Measurements from ENCODE around the gene CHCHD3. TPM values are rescaled to one million over a fixed set of nuclear protein-coding genes. Genes with fewer than 3 reads are reported as not detected.

The CHCHD3 gene
- total and polyA plus RNA-seq, 4 donors: 29.1 to 50.3 (median 36.0) TPM

DNA sequence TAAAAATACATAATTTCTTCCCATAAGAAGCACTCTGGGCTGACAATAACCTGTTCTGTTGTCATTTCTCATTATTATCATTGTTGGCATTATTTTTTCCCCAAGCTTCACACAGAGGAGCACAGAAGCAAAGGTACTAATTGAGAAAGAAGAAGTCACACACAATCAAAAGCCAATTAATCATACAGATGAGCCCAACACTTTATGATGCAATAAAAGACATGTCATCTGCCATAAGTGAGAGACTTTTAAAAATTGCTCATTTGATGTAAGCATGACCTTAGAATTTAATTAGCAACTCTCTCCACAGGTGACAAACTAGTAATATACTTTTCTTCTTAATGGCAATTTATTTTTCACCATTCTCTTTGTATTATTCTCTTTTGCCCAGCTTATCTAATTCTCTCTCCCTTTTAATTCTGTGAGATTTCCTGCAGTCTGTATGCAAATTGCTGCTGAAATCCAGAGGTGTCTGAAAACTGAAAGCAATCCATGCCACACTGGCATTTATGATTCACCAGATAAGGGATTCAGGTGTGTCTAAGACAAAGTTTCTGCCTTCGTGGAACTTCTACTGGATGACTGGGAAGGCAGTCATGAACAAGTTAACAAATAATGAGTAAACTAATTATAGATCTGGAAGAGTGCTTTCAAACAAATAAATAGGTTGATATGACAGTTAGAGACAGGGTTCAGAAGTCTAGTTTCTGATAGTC is 203.5 kb downstream of the CHCHD3 start:
- H3K9me3 ChIP-seq (ENCODE audit: control insufficient read depth, low read length): no peaks in the 10 kb centered on the region
- H3K4me1 ChIP-seq (ENCODE audit: control insufficient read depth in 1 of 2, insufficient read depth in 2 of 2, low read length in 2 of 2): no peaks in the 10 kb centered on the region
- ATAC-seq (ENCODE audit: low FRiP score): no peak
- 90 to 93% methylated on average over 1 of the region's 1 CpG for whole genome bisulfite sequencing, 2 donors
- intact Hi-C loops (cut with DNase I): no loop called here
- no peaks in the 10 kb centered on the region for H3K27me3 ChIP-seq (ENCODE audit: control insufficient read depth in 1 of 2, insufficient read depth in 2 of 2, low read length in 1 of 2)
- H3K27ac ChIP-seq (ENCODE audit: low read depth in 1 of 2, low read length in 2 of 2): no peak overlapping the region
- no peak overlapping the region for H3K4me3 ChIP-seq (ENCODE audit: low read length in 2 of 2)
- no peaks in the 10 kb centered on the region for H3K36me3 ChIP-seq (ENCODE audit: control insufficient read depth in 1 of 2, insufficient read depth in 2 of 2, low read length in 1 of 2)
- DNase-seq: no peak

- intact Hi-C loops (cut with DNase I): no loop called here
- 86 to 89% methylated on average over 2 of the region's 2 CpGs for WGBS, 2 donors
Measured at GRCh38 chr7:132877573-132877972, 204.3 kb downstream of the CHCHD3 start.

DNA sequence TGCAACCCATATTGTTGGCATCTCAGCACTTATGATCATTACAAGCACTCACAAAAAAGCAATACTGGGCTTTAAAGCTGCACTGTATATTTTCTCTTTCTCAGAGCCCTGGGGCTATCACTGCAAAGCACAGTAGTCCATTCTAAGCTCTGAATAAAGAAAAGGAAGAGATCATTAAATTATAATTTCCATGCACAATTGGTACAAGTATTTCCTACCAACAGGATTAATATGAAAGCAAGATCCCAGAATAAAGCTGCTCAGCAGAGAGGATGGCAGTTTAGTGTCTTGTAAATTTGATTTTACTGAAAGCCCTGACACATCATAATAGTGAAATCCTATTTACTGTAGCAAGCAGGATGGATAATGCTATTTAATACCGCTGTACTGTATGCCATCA is 205.3 kb downstream of the CHCHD3 start:
- Histone ChIP-seq H3K4me1 (ENCODE audit: control insufficient read depth in 1 of 2, insufficient read depth in 2 of 2, low read length in 2 of 2) (no peaks in the 10 kb centered on the region), H3K4me3 (ENCODE audit: low read length in 2 of 2) (no peak overlapping the region), H3K27ac (ENCODE audit: low read depth in 1 of 2, low read length in 2 of 2) (no peak overlapping the region), H3K27me3 (ENCODE audit: control insufficient read depth in 1 of 2, insufficient read depth in 2 of 2, low read length in 1 of 2) (no peaks in the 10 kb centered on the region), H3K9me3 (ENCODE audit: control insufficient read depth, low read length) (no peaks in the 10 kb centered on the region), H3K36me3 (ENCODE audit: control insufficient read depth in 1 of 2, insufficient read depth in 2 of 2, low read length in 1 of 2) (peaks cover 0 to 2% of the 10 kb centered on the region in 2 donors)
- WGBS, 2 donors: 90 to 94% methylated on average over 1 of the region's 1 CpG
- no peak for DNase-seq
- no peak for ATAC-seq (ENCODE audit: low FRiP score)
- intact Hi-C loops (cut with DNase I): no loop called here

More at GRCh38 chr7:132877573-132877972, 204.3 kb downstream of the CHCHD3 start:
- no peak overlapping the region for H3K4me3 ChIP-seq (ENCODE audit: low read length in 2 of 2)
- no peaks in the 10 kb centered on the region for H3K9me3 ChIP-seq (ENCODE audit: control insufficient read depth, low read length)
- DNase-seq (no peak), ATAC-seq (ENCODE audit: low FRiP score) (no peak)
- no peaks in the 10 kb centered on the region for H3K27me3 ChIP-seq (ENCODE audit: control insufficient read depth in 1 of 2, insufficient read depth in 2 of 2, low read length in 1 of 2)
- H3K4me1 ChIP-seq (ENCODE audit: control insufficient read depth in 1 of 2, insufficient read depth in 2 of 2, low read length in 2 of 2): no peaks in the 10 kb centered on the region
- H3K27ac ChIP-seq (ENCODE audit: low read depth in 1 of 2, low read length in 2 of 2): no peak overlapping the region
- H3K36me3 ChIP-seq (ENCODE audit: control insufficient read depth in 1 of 2, insufficient read depth in 2 of 2, low read length in 1 of 2): no peaks in the 10 kb centered on the region

- H3K4me1 ChIP-seq (ENCODE audit: control insufficient read depth in 1 of 2, insufficient read depth in 2 of 2, low read length in 2 of 2): no peaks in the 10 kb centered on the region
- no peak overlapping the region for H3K4me3 ChIP-seq (ENCODE audit: low read length in 2 of 2)
- no peak for ATAC-seq (ENCODE audit: low FRiP score)
- intact Hi-C loops (cut with DNase I): no loop called here
- no peaks in the 10 kb centered on the region for H3K9me3 ChIP-seq (ENCODE audit: control insufficient read depth, low read length)
- WGBS, 2 donors: 82 to 84% methylated on average over 5 of the region's 5 CpGs
- no peaks in the 10 kb centered on the region for H3K27me3 ChIP-seq (ENCODE audit: control insufficient read depth in 1 of 2, insufficient read depth in 2 of 2, low read length in 1 of 2)
- peaks cover 0 to 2% of the 10 kb centered on the region in 2 donors for H3K36me3 ChIP-seq (ENCODE audit: control insufficient read depth in 1 of 2, insufficient read depth in 2 of 2, low read length in 1 of 2)
- no peak overlapping the region for H3K27ac ChIP-seq (ENCODE audit: low read depth in 1 of 2, low read length in 2 of 2)
- no peak for DNase-seq
Measured at GRCh38 chr7:132872034-132872433, 209.9 kb downstream of the CHCHD3 start.

- no peak for ATAC-seq (ENCODE audit: low FRiP score)
- 83 to 88% methylated on average over 6 of the region's 6 CpGs for WGBS, 2 donors
- peaks cover 0 to 2% of the 10 kb centered on the region in 2 donors for H3K36me3 ChIP-seq (ENCODE audit: control insufficient read depth in 1 of 2, insufficient read depth in 2 of 2, low read length in 1 of 2)
- peaks cover 0 to 2% of the 10 kb centered on the region in 2 donors for H3K4me1 ChIP-seq (ENCODE audit: control insufficient read depth in 1 of 2, insufficient read depth in 2 of 2, low read length in 2 of 2)
- intact Hi-C loops (cut with DNase I): no loop called here
- DNase-seq: no peak
- no peaks in the 10 kb centered on the region for H3K9me3 ChIP-seq (ENCODE audit: control insufficient read depth, low read length)
- H3K27ac ChIP-seq (ENCODE audit: low read depth in 1 of 2, low read length in 2 of 2): no peak overlapping the region
- H3K27me3 ChIP-seq (ENCODE audit: control insufficient read depth in 1 of 2, insufficient read depth in 2 of 2, low read length in 1 of 2): no peaks in the 10 kb centered on the region
- H3K4me3 ChIP-seq (ENCODE audit: low read length in 2 of 2): no peak overlapping the region
Measured at GRCh38 chr7:132871419-132871818, 210.5 kb downstream of the CHCHD3 start.

- no peaks in the 10 kb centered on the region for H3K9me3 ChIP-seq (ENCODE audit: control insufficient read depth, low read length)
- H3K27me3 ChIP-seq (ENCODE audit: control insufficient read depth in 1 of 2, insufficient read depth in 2 of 2, low read length in 1 of 2): no peaks in the 10 kb centered on the region
- intact Hi-C loops (cut with DNase I): no loop called here
- H3K36me3 ChIP-seq (ENCODE audit: control insufficient read depth in 1 of 2, insufficient read depth in 2 of 2, low read length in 1 of 2): peaks cover 0 to 2% of the 10 kb centered on the region in 2 donors
- peaks cover 0 to 2% of the 10 kb centered on the region in 2 donors for H3K4me1 ChIP-seq (ENCODE audit: control insufficient read depth in 1 of 2, insufficient read depth in 2 of 2, low read length in 2 of 2)
- ATAC-seq (ENCODE audit: low FRiP score): no peak
- H3K27ac ChIP-seq (ENCODE audit: low read depth in 1 of 2, low read length in 2 of 2): no peak overlapping the region
- DNase-seq: no peak
- 95 to 97% methylated on average over 5 of the region's 5 CpGs for WGBS, 2 donors
- H3K4me3 ChIP-seq (ENCODE audit: low read length in 2 of 2): no peak overlapping the region
Measured at GRCh38 chr7:132869166-132869861, 212.6 kb downstream of the CHCHD3 start.

DNA sequence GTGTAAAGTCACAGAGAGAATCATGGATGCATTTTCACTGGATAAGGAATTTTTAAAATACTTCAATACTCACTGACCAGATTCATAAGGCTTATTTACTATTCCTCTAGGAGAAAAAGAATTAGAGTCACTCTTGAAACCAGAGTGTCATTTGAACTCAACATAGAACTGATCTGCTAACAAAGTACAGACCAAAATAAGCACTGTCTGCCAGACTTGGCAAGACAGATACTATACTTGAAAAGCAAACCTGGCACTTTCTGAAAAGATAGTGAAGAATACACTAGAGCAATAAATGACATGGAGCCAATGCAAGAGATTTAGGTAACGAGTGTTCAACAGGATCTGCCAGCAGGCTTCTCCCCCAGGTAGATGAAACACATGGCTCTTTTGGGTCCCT is 215.3 kb downstream of the CHCHD3 start:
- no peak overlapping the region for H3K4me3 ChIP-seq (ENCODE audit: low read length in 2 of 2)
- DNase-seq: no peak
- peaks cover 0 to 2% of the 10 kb centered on the region in 2 donors for H3K4me1 ChIP-seq (ENCODE audit: control insufficient read depth in 1 of 2, insufficient read depth in 2 of 2, low read length in 2 of 2)
- no peaks in the 10 kb centered on the region for H3K36me3 ChIP-seq (ENCODE audit: control insufficient read depth in 1 of 2, insufficient read depth in 2 of 2, low read length in 1 of 2)
- no peak overlapping the region for H3K27ac ChIP-seq (ENCODE audit: low read depth in 1 of 2, low read length in 2 of 2)
- H3K9me3 ChIP-seq (ENCODE audit: control insufficient read depth, low read length): no peaks in the 10 kb centered on the region
- no peak for ATAC-seq (ENCODE audit: low FRiP score)
- intact Hi-C loops (cut with DNase I): no loop called here
- 81 to 88% methylated on average over 1 of the region's 1 CpG for whole genome bisulfite sequencing, 2 donors
- H3K27me3 ChIP-seq (ENCODE audit: control insufficient read depth in 1 of 2, insufficient read depth in 2 of 2, low read length in 1 of 2): no peaks in the 10 kb centered on the region

DNA sequence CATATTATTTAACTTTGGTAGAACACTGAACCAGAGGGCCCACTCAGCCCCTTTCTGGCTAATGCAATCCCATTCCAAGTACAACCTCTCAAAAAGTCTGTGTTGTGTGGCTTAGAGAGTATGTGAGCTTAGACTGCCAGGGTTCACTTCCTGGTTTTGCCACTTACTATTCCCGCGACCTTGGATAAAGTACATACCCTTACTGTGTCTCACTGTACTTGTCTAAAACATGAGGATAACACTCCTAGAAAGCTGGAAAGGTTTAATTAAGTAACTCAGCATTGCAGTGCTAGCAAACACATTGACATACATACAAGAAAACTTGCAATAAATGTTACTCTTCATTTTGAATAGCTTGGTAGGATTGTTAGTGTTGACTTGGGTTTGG is 215.8 kb downstream of the CHCHD3 start:
- H3K9me3 ChIP-seq (ENCODE audit: control insufficient read depth, low read length): no peaks in the 10 kb centered on the region
- H3K27ac ChIP-seq (ENCODE audit: low read depth in 1 of 2, low read length in 2 of 2): no peak overlapping the region
- no peak for DNase-seq
- intact Hi-C loops (cut with DNase I): no loop called here
- H3K36me3 ChIP-seq (ENCODE audit: control insufficient read depth in 1 of 2, insufficient read depth in 2 of 2, low read length in 1 of 2): no peaks in the 10 kb centered on the region
- H3K4me1 ChIP-seq (ENCODE audit: control insufficient read depth in 1 of 2, insufficient read depth in 2 of 2, low read length in 2 of 2): peaks cover 0 to 2% of the 10 kb centered on the region in 2 donors
- H3K27me3 ChIP-seq (ENCODE audit: control insufficient read depth in 1 of 2, insufficient read depth in 2 of 2, low read length in 1 of 2): no peaks in the 10 kb centered on the region
- WGBS, 2 donors: 95 to 99% methylated on average over 2 of the region's 2 CpGs
- no peak for ATAC-seq (ENCODE audit: low FRiP score)
- no peak overlapping the region for H3K4me3 ChIP-seq (ENCODE audit: low read length in 2 of 2)

Measured in aorta (tissue), 5 donors.